GM19099 (cell line): ENCODE data around the gene UBE2G1.

Experiments
- POLR2A ChIP-seq: IDR thresholded peaks from 3 replicates; pipeline ENCODE4 v1.6.1; 2011; ENCODE audit warnings: low read depth; ENCODE audit not compliant: insufficient read length; ENCODE audit errors: extremely low read depth

UBE2G1 gene

GRCh38 chr17:4319221-4319620 lies 47.3 kb downstream of the UBE2G1 start:
- no peak for TF ChIP-seq POLR2A

DNA sequence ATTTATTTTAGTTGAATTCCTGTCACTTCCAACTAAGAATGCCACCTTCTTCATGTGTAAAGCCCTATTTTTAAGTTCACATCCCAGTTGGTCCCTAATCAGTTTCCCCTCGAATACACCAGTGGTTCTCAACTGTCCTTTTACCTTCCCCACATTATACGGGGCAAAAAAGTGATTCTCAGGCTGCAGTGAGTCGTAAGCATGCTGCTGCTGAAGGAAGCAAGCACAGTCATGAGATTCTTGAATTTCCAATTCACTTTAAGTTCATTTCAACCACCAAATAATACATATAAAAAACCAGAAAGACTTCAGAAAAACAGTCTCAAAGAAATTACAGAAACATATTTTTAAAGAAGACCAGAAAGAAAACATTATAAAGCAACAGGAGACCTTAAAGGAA lies 47.9 kb downstream of the UBE2G1 start:
- no peak for TF ChIP-seq POLR2A

DNA sequence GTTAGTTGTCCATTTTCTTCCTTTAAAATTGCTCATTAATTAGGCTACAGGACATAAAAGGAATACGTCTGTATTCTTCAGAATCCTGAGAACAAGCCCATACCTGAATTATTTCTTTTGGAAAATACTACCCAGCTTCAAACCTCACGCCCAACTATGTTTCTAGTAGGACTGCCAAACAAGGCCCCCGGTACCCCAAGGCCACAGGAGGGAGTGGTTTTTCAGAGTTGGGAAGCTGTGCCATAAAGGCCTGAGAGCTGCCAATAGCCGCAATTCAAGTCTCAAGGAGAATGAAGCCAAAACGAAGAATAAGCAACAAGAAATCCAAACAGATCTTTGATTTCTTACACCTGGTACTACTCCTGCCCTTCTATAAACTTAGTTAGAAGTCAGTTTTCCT lies 48.3 kb downstream of the UBE2G1 start:
- TF ChIP-seq POLR2A, result no peak

- TF ChIP-seq POLR2A, result no peak
Measured at GRCh38 chr17:4317610-4318009, 48.9 kb downstream of the UBE2G1 start.

GRCh38 chr17:4316648-4317047 lies 49.8 kb downstream of the UBE2G1 start:
- no peak for TF ChIP-seq POLR2A

DNA sequence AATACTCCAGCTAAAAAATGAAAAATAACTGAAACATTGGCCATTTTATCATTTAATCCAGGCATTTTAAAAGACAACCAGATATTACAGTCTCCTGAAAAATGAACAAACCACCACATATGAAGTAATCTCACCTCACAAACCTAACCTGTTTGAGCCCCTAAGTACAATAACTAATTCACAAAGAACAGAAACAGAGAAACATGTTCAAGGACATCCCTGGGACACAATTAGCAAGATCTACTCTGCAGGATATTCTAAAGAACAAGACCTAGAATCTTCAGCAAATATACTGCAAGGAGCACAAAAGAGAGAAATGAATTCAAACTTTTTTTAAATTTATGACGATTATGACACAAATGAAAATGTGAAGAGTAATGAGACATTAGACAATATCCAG lies 51.9 kb downstream of the UBE2G1 start:
- TF ChIP-seq POLR2A, result no peak

DNA sequence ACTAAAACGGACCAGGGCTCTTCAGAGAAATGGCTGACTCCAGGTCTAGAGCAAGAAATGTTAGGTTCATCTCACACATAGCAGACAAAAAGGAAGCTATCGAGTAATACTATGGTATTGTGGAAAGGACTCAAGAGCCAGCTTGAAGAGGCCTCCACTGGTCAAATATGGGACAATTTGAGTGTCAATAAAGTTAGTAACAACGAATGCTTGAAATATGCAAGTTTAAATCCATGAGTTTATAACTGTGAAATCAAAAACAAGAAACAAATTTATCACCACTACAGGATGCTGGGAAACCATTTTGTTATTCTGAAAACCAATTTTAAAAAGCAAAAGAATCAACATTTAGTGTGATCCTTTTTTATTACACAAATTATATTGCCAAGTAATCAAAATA lies 52.3 kb downstream of the UBE2G1 start:
- TF ChIP-seq POLR2A, result no peak

GRCh38 chr17:4313221-4314114 lies 53.0 kb downstream of the UBE2G1 start:
- TF ChIP-seq POLR2A, result no peak

- no peak for TF ChIP-seq POLR2A
Measured at GRCh38 chr17:4310354-4311060, 56.0 kb downstream of the UBE2G1 start.

GRCh38 chr17:4309897-4310296 lies 56.6 kb downstream of the UBE2G1 start:
- TF ChIP-seq POLR2A, result no peak

GRCh38 chr17:4307179-4307930 lies 59.1 kb downstream of the UBE2G1 start:
- TF ChIP-seq POLR2A, result no peak

- TF ChIP-seq POLR2A, result no peak
Measured at GRCh38 chr17:4305224-4305623, 61.3 kb downstream of the UBE2G1 start.

DNA sequence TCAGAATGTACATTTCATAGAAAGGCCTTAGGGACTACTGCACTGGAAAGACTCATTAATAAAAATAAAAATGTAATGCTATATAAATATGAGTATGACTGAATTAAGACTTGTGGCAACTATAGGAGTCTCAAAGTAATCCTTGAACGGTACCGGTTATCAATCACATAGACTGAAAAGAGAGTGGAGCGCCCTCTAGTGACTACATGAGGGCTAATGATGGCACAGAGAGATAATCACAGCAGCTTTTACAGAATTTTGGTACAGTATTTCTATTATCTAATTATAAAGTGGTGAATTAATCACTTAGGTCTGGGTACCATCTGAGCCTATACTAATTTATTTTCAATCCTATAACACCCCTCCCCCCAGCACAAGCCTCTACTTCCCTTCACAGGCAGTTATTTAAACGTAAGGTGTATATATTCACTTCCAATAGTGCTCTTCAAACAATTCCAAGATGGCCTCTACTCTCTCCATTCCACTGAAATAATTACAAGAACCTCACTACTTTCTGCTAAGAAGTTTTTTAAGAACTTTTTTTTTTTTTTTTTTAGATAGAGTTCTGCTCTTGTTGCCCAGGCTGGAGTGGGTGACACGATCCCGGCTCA lies 62.0 kb downstream of the UBE2G1 start:
- no peak for TF ChIP-seq POLR2A

GRCh38 chr17:4301066-4301465 lies 65.4 kb downstream of the UBE2G1 start:
- TF ChIP-seq POLR2A, result no peak

DNA sequence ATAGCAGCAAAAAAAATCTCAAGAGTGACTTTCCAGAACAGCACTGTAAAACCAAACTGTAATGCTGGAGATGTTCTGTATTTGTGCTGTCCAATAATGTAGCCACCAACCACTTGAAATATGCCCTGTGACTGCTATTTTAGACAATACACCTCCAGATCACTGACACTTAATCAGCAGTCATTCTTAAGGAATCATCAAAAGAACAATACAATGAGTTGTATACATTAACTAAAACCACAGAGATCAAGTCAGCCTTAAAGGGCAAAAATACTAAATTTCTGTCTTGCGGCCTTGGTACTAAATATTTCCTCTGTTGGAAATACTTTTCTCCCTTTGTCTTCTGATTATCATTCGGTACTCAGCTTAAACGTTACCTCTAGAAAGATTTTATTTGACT lies 69.1 kb downstream of the UBE2G1 start:
- no peak for TF ChIP-seq POLR2A
